K562 (cell line): ENCODE data around the gene SAE1. TPM values are rescaled to one million over a fixed set of nuclear protein-coding genes. Genes with fewer than 3 reads are reported as not detected.
A peak's percentile ranks its signal among the peaks of the same experiment; 100 is the strongest.

Experiments
- ATAC-seq: fragments of 200-7000 bp; cut with Tn5 transposase; 3 replicates; pipeline ENCODE4 v1.9.1; 2020; ENCODE audit warnings: moderate library complexity
- BruUV-seq: library from RNA; stranded (reverse); fragments of 400-500 nt; replicated peaks from 2 replicates; lab custom pipeline; 2021; lab: Mats Ljungman, UMichigan
- CTCF ChIA-PET: fragments of 300-600 bp; formaldehyde crosslinking; extraction: SDS; loops from one replicate; lab custom pipeline; 2021; ENCODE audit warnings: low intra/inter-chr PET ratio; lab: Yijun Ruan, JAX
- POLR2A ChIA-PET: fragments of 300-600, 350-650 bp; sonication (Branson Sonifier 250); formaldehyde crosslinking; extraction: SDS; loops from one replicate; lab custom pipeline; 2021; ENCODE audit warnings: antibody characterized with exemption, inconsistent platforms; lab: Yijun Ruan, JAX
- DNase-seq, 4 experiments: peaks; one replicate each; pipeline versions ENCODE4 v3.0.0 to v3.0.0-alpha.2; 2011 to 2018; ENCODE audit warnings: low spot score in 3 of 4, mixed read lengths in 3 of 4; ENCODE audit errors: extremely low read depth in 1 of 4
- FAIRE-seq: peaks from 2 replicates; lab custom pipeline; 2011; peaks lifted over from hg19 to GRCh38; lab: Jason Lieb, UNC
- H2AFZ ChIP-seq: 2 replicates; pipeline ENCODE4 v1.6.0; 2011; ENCODE audit warnings: low read depth, low read length, control low read depth, inconsistent platforms
- H3K27ac ChIP-seq: fragments of 200-600 bp; 3 replicates; pipeline ENCODE4 v1.8.0; 2011; ENCODE audit warnings: low read depth, mild to moderate bottlenecking, control low read depth, inconsistent platforms, low read length, moderate library complexity, mixed read lengths; ENCODE audit errors: extremely low read depth
- H3K27me3 ChIP-seq, 2 experiments: fragments of 300-600 bp in 1 of 2; 2 replicates in 1 of 2; 3 replicates in 1 of 2; pipeline versions ENCODE4 v1.6.0 to v1.8.0; 2011; ENCODE audit warnings: inconsistent platforms in 2 of 2, low read length in 2 of 2, mild to moderate bottlenecking in 1 of 2, mixed read lengths in 1 of 2, moderate library complexity in 1 of 2; ENCODE audit not compliant: control insufficient read depth in 2 of 2, insufficient read depth in 2 of 2
- H3K36me3 ChIP-seq: fragments of 300-600 bp; 3 replicates; pipeline ENCODE4 v1.8.0; 2011; ENCODE audit warnings: mild to moderate bottlenecking, low read length, inconsistent platforms; ENCODE audit not compliant: control insufficient read depth, insufficient read depth
- H3K4me1 ChIP-seq, 2 experiments: fragments of 200-600 bp in 1 of 2; replicated peaks in 1 of 2; 2 replicates in 1 of 2; 3 replicates in 1 of 2; pipeline versions ENCODE4 v1.5.1 to v1.8.0; 2011; ENCODE audit warnings: inconsistent platforms in 2 of 2, low read length in 2 of 2, mild to moderate bottlenecking in 1 of 2, mixed read lengths in 1 of 2, moderate library complexity in 1 of 2; ENCODE audit not compliant: control insufficient read depth in 2 of 2, insufficient read depth in 2 of 2
- H3K4me2 ChIP-seq: 2 replicates; pipeline ENCODE4 v1.6.1; 2011; ENCODE audit warnings: low read length, control low read depth, inconsistent platforms, mixed read lengths; ENCODE audit not compliant: insufficient read depth
- H3K4me3 ChIP-seq: fragments of 200-600 bp; sonication (generic), shearing (Covaris generic); 2 replicates; pipeline ENCODE4 v1.5.1; 2016; ENCODE audit warnings: control low read depth, inconsistent platforms
- H3K79me2 ChIP-seq: fragments of 200-600 bp; 3 replicates; pipeline ENCODE4 v1.8.0; 2011; ENCODE audit warnings: low read length, inconsistent platforms; ENCODE audit not compliant: control insufficient read depth, insufficient read depth
- H3K9ac ChIP-seq, 2 experiments: 2 replicates each; pipeline versions ENCODE4 v1.6.0 to v1.6.1; 2011; ENCODE audit warnings: low read depth in 2 of 2, low read length in 2 of 2, control low read depth in 1 of 2, inconsistent platforms in 1 of 2, mild to moderate bottlenecking in 1 of 2, mixed read lengths in 1 of 2; ENCODE audit not compliant: insufficient read depth in 1 of 2
- H3K9me1 ChIP-seq: one replicate; pipeline ENCODE4 v1.6.0; 2011; ENCODE audit warnings: inconsistent platforms, mild to moderate bottlenecking, low read length, moderate library complexity; ENCODE audit not compliant: control insufficient read depth, insufficient read depth
- H3K9me3 ChIP-seq: replicated peaks from 2 replicates; pipeline ENCODE4 v1.5.1; 2011; ENCODE audit warnings: low read depth, low read length, inconsistent platforms; ENCODE audit not compliant: control insufficient read depth, insufficient read depth
- H4K20me1 ChIP-seq: replicated peaks from 2 replicates; pipeline ENCODE4 v1.6.1; 2011; ENCODE audit warnings: low read length, inconsistent platforms, mixed read lengths; ENCODE audit not compliant: control insufficient read depth, insufficient read depth
- CBFA2T2 ChIP-seq: fragments of 450-650 bp; conservative IDR thresholded peaks from 2 replicates; pipeline ENCODE4 v1.6.1; 2017; ENCODE audit warnings: mild to moderate bottlenecking
- DMBX1 ChIP-seq: fragments of 250-450 bp; sonication (Bioruptor Pico); IDR thresholded peaks from 2 replicates; pipeline ENCODE4 v1.8.0; 2022; ENCODE audit warnings: inconsistent platforms, mild to moderate bottlenecking, moderate library complexity, borderline replicate concordance
- ERF ChIP-seq: fragments of 450-650 bp; formaldehyde crosslinking; IDR thresholded peaks from 2 replicates; pipeline ENCODE4 v1.4.0; 2020; ENCODE audit warnings: mild to moderate bottlenecking, mixed read lengths
- NONO ChIP-seq, 2 experiments: fragments of 200-400 bp in 1 of 2; fragments of 450-650 bp in 1 of 2; formaldehyde crosslinking in 1 of 2; IDR thresholded peaks; 2 replicates each; pipeline ENCODE4 v1.6.1; 2017; ENCODE audit warnings: low read depth in 2 of 2, mild to moderate bottlenecking in 2 of 2, moderate library complexity in 2 of 2, low read length in 1 of 2
- RAD51 ChIP-seq: fragments of 450-650 bp; IDR thresholded peaks from 2 replicates; pipeline ENCODE4 v1.7.1; 2016; ENCODE audit warnings: low read depth, mild to moderate bottlenecking, borderline replicate concordance
- SOX6 ChIP-seq: fragments of 450-650 bp; IDR thresholded peaks from 2 replicates; pipeline ENCODE4 v1.6.1; 2014; ENCODE audit warnings: mild to moderate bottlenecking
- ZFP1 ChIP-seq: fragments of 450-650 bp; formaldehyde crosslinking; IDR thresholded peaks from 2 replicates; pipeline ENCODE4 v1.4.0; 2020; ENCODE audit warnings: mild to moderate bottlenecking, mixed read lengths
- ZKSCAN8 ChIP-seq: fragments of 200-800 bp; sonication (Bioruptor generic); IDR thresholded peaks from 2 replicates; pipeline ENCODE4 v1.6.1; 2016; ENCODE audit warnings: missing genetic modification characterization, missing compliant biosample characterization
- ZNF140 ChIP-seq: fragments of 250-450 bp; sonication (Bioruptor Pico); IDR thresholded peaks from 2 replicates; pipeline ENCODE4 v1.8.0; 2021; ENCODE audit warnings: moderate library complexity, mild to moderate bottlenecking, inconsistent platforms
- ZNF583 ChIP-seq: fragments of 250-450 bp; sonication (Bioruptor Pico); IDR thresholded peaks from 2 replicates; pipeline ENCODE4 v1.4.0; 2020
- WGBS: fragments of 100-300 bp; shearing (Covaris generic); methylation state at CpG from one replicate; pipeline ENCODE4 v1.1.6; 2016; ENCODE audit warnings: low coverage, mixed read lengths; ENCODE audit not compliant: insufficient coverage; ENCODE audit errors: missing lambda C conversion rate; 5-methylcytosine and 5-hydroxymethylcytosine counted together
- in situ Hi-C: fragments of 300-500 bp; cut with MboI; formaldehyde crosslinking; loops from 4 replicates; pipeline ENCODE4 v1.15.0; 2018; ENCODE audit warnings: inconsistent platforms, mixed read lengths
- intact Hi-C: fragments of 100-400 bp; cut with micrococcal nuclease; formaldehyde crosslinking; loops from 2 replicates; pipeline ENCODE4 v1.14.2; 2022
- polyA plus RNA-seq, 8 experiments: library from polyadenylated mRNA; depleted of rRNA in 4 of 8; stranded (reverse) in 5 of 8; unstranded in 3 of 8; fragments of >200 nt; fragmentation: Nextera tagmentation in 2 of 8; fragmentation: Illumina TruSeq in 1 of 8; extraction: Ambion mirVana in 2 of 8; extraction: Trizol in 1 of 8; gene quantifications; 2 replicates each; pipeline versions ENCODE4 v1.2.1 to v1.2.3, GENCODE V29; 2011 to 2014; ENCODE audit warnings: inconsistent platforms in 1 of 8, missing spikeins in 1 of 8
- total RNA-seq, 7 experiments: library from RNA; depleted of rRNA in 6 of 7; stranded (reverse); fragments of >200 nt in 6 of 7; fragmentation: Illumina TruSeq in 2 of 7; extraction: Trizol in 2 of 7; gene quantifications; 2 replicates each; pipeline versions ENCODE4 v1.2.1 to v1.2.3, GENCODE V29; 2011 to 2021; ENCODE audit warnings: low replicate concordance in 1 of 7
- TF ChIP-seq, protein P1 (sequence below), 2 experiments: IDR thresholded peaks; 2 replicates each; pipeline ENCODE4 v1.6.1; 2012; ENCODE audit warnings: improper control_type of control experiment in 2 of 2, low read depth in 2 of 2, low read length in 2 of 2, borderline replicate concordance in 1 of 2
- TF ChIP-seq, protein P2 (sequence below): fragments of 450-650 bp; IDR thresholded peaks from 2 replicates; pipeline ENCODE4 v1.6.1; 2016; ENCODE audit warnings: low read depth
- TF ChIP-seq, protein P3 (sequence below): fragments of 250-450 bp; sonication (Bioruptor Pico); IDR thresholded peaks from 2 replicates; pipeline ENCODE4 v1.8.0; 2022; ENCODE audit warnings: moderate library complexity, mild to moderate bottlenecking, inconsistent platforms

The SAE1 gene
- total and polyA plus RNA-seq, 9 of the 15 experiments (the other 6 are each of a cell fraction or from before 2014, with no cell fraction given): 82.8 to 299 (median 217) TPM

DNA sequence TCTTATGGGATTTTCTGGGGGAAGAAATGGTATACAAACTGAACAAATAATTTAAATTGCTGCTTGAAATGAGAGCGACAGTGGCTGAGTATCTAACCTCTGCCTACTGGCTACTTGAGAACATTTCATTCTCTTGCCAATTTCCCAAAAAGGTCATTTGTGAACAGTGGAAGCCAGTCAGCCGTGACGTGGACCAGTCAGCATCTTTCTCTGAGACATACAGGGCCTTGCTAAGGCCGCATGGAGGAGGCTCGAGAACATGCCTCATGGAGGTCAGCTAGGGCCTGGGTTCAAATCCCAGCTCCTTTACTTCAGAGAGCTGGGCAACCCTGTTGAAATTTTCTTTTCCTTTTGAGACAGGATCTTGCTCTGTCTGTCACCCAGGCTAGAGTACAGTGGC, 37.4 kb upstream of the SAE1 start:
- Histone ChIP-seq H3K27me3 (no peaks in the 10 kb centered on the region), H2AFZ (no peak overlapping the region), H3K27ac (no peak overlapping the region), H3K9ac (no peak overlapping the region; a peak in 1 of 4 replicates), H3K36me3 (peaks cover 92% of the 10 kb centered on the region; the same call in 2 of the 3 replicates), H3K4me2 (no peak overlapping the region), H3K79me2 (peaks cover 45% of the 10 kb centered on the region), H3K9me1 (no peaks in the 10 kb centered on the region), H4K20me1 (no peaks in the 10 kb centered on the region), H3K9me3 (no peaks in the 10 kb centered on the region), H3K4me1 (peaks cover 0 to 20% of the 10 kb centered on the region in 2 experiments; a peak in 3 of 5 replicates), H3K4me3 (no peak overlapping the region)
- no TSS peak for BruUV-seq
- FAIRE-seq (peak; percentile 48), ATAC-seq (no peak), DNase-seq (no peak)
- intact Hi-C loops (no loop called here), in situ Hi-C loops (no loop called here)
- CTCF ChIA-PET: no interaction called here
- 95% methylated on average over 5 of the region's 5 CpGs for WGBS
- POLR2A ChIA-PET: interaction anchor here (1.4 to 1.5 kb wide), 2 partner anchors 13 to 20 kb away, joined by 6 to 7 read pairs; partner anchors contain the start of gene ZC3H4
- TF ChIP-seq RAD51 (no peak), DMBX1 (CRISPR knock-in tag) (no peak), ERF (CRISPR knock-in tag) (no peak), ZKSCAN8 (no peak), ZNF583 (CRISPR knock-in tag) (no peak), NONO (IDR thresholded peaks at IDR 0.05; ENCODE audit: low read depth in 2 of 2, low read length in 1 of 2) (no peak), ZNF140 (CRISPR knock-in tag) (no peak), CBFA2T2 (no peak), ZFP1 (no peak), SOX6 (no peak)
- TF ChIP-seq, protein P1, sequence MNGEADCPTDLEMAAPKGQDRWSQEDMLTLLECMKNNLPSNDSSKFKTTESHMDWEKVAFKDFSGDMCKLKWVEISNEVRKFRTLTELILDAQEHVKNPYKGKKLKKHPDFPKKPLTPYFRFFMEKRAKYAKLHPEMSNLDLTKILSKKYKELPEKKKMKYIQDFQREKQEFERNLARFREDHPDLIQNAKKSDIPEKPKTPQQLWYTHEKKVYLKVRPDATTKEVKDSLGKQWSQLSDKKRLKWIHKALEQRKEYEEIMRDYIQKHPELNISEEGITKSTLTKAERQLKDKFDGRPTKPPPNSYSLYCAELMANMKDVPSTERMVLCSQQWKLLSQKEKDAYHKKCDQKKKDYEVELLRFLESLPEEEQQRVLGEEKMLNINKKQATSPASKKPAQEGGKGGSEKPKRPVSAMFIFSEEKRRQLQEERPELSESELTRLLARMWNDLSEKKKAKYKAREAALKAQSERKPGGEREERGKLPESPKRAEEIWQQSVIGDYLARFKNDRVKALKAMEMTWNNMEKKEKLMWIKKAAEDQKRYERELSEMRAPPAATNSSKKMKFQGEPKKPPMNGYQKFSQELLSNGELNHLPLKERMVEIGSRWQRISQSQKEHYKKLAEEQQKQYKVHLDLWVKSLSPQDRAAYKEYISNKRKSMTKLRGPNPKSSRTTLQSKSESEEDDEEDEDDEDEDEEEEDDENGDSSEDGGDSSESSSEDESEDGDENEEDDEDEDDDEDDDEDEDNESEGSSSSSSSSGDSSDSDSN (IDR thresholded peaks at IDR 0.05; ENCODE audit: borderline replicate concordance in 1 of 2, low read depth in 2 of 2, low read length in 2 of 2): no peak
- TF ChIP-seq, protein P2, sequence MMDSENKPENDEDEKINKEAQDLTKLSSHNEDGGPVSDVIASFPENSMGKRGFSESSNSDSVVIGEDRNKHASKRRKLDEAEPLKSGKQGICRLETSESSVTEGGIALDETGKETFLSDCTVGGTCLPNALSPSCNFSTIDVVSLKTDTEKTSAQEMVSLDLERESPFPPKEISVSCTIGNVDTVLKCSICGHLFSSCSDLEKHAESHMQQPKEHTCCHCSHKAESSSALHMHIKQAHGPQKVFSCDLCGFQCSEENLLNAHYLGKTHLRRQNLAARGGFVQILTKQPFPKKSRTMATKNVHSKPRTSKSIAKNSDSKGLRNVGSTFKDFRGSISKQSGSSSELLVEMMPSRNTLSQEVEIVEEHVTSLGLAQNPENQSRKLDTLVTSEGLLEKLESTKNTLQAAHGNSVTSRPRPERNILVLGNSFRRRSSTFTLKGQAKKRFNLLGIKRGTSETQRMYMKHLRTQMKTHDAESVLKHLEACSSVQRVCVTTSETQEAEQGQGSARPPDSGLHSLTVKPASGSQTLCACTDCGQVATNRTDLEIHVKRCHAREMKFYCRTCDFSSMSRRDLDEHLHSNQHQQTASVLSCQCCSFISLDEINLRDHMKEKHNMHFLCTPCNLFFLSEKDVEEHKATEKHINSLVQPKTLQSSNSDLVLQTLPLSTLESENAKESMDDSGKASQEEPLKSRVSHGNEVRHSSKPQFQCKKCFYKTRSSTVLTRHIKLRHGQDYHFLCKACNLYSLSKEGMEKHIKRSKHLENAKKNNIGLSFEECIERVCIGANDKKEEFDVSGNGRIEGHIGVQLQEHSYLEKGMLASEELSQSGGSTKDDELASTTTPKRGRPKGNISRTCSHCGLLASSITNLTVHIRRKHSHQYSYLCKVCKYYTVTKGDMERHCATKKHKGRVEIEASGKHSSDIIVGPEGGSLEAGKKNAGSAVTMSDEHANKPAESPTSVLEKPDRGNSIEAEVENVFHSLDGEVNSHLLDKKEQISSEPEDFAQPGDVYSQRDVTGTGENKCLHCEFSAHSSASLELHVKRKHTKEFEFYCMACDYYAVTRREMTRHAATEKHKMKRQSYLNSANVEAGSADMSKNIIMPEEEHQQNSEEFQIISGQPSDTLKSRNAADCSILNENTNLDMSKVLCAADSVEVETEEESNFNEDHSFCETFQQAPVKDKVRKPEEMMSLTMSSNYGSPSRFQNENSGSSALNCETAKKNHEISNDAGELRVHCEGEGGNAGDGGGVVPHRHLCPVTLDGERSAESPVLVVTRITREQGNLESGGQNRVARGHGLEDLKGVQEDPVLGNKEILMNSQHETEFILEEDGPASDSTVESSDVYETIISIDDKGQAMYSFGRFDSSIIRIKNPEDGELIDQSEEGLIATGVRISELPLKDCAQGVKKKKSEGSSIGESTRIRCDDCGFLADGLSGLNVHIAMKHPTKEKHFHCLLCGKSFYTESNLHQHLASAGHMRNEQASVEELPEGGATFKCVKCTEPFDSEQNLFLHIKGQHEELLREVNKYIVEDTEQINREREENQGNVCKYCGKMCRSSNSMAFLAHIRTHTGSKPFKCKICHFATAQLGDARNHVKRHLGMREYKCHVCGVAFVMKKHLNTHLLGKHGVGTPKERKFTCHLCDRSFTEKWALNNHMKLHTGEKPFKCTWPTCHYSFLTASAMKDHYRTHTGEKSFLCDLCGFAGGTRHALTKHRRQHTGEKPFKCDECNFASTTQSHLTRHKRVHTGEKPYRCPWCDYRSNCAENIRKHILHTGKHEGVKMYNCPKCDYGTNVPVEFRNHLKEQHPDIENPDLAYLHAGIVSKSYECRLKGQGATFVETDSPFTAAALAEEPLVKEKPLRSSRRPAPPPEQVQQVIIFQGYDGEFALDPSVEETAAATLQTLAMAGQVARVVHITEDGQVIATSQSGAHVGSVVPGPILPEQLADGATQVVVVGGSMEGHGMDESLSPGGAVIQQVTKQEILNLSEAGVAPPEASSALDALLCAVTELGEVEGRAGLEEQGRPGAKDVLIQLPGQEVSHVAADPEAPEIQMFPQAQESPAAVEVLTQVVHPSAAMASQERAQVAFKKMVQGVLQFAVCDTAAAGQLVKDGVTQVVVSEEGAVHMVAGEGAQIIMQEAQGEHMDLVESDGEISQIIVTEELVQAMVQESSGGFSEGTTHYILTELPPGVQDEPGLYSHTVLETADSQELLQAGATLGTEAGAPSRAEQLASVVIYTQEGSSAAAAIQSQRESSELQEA: no peak
- TF ChIP-seq, protein P3, sequence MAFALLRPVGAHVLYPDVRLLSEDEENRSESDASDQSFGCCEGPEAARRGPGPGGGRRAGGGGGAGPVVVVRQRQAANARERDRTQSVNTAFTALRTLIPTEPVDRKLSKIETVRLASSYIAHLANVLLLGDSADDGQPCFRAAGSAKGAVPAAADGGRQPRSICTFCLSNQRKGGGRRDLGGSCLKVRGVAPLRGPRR (CRISPR knock-in tag): no peak
